GM12875 (cell line): ENCODE data around the gene RAB31.
"Not testable (repeated sequence)": the region's sequence is repeated elsewhere in the genome, so short reads cannot be mapped to it uniquely, and the experiment has no call there.

Source experiments
- H3K4me3 ChIP-seq: one replicate; pipeline ENCODE4 v1.5.1; 2011; ENCODE audit warnings: low read depth, low read length, control low read depth
- TF ChIP-seq, protein P1 (sequence below): IDR thresholded peaks from 2 replicates; pipeline ENCODE4 v1.5.1; 2011; ENCODE audit warnings: low read depth, mild to moderate bottlenecking, control low read depth, inconsistent platforms, low read length, moderate library complexity, borderline replicate concordance; ENCODE audit not compliant: insufficient read depth

RAB31 gene

DNA sequence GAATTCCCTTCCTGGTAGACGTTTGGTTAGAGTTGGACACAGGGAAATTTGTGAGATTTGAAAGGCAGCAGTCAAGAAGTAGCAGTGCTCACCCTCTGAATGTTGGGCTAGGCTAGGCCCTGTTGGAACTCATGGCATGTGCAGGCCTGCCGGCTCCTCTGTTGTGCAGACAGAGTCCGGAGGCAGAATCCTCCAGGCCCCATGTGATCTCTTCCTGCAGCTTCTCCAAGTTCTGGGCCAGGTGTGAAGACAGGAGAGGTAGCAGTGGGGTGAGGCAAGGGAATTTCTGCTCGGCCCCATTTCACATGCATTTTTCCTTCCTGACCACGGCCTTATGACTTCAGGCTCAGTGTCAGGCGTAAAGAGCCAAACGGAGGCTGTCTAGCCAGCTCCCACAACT lies 36.9 kb upstream of the RAB31 start:
- TF ChIP-seq, protein P1, sequence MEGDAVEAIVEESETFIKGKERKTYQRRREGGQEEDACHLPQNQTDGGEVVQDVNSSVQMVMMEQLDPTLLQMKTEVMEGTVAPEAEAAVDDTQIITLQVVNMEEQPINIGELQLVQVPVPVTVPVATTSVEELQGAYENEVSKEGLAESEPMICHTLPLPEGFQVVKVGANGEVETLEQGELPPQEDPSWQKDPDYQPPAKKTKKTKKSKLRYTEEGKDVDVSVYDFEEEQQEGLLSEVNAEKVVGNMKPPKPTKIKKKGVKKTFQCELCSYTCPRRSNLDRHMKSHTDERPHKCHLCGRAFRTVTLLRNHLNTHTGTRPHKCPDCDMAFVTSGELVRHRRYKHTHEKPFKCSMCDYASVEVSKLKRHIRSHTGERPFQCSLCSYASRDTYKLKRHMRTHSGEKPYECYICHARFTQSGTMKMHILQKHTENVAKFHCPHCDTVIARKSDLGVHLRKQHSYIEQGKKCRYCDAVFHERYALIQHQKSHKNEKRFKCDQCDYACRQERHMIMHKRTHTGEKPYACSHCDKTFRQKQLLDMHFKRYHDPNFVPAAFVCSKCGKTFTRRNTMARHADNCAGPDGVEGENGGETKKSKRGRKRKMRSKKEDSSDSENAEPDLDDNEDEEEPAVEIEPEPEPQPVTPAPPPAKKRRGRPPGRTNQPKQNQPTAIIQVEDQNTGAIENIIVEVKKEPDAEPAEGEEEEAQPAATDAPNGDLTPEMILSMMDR, result no peak
- H3K4me3 ChIP-seq, result no peak overlapping the region

DNA sequence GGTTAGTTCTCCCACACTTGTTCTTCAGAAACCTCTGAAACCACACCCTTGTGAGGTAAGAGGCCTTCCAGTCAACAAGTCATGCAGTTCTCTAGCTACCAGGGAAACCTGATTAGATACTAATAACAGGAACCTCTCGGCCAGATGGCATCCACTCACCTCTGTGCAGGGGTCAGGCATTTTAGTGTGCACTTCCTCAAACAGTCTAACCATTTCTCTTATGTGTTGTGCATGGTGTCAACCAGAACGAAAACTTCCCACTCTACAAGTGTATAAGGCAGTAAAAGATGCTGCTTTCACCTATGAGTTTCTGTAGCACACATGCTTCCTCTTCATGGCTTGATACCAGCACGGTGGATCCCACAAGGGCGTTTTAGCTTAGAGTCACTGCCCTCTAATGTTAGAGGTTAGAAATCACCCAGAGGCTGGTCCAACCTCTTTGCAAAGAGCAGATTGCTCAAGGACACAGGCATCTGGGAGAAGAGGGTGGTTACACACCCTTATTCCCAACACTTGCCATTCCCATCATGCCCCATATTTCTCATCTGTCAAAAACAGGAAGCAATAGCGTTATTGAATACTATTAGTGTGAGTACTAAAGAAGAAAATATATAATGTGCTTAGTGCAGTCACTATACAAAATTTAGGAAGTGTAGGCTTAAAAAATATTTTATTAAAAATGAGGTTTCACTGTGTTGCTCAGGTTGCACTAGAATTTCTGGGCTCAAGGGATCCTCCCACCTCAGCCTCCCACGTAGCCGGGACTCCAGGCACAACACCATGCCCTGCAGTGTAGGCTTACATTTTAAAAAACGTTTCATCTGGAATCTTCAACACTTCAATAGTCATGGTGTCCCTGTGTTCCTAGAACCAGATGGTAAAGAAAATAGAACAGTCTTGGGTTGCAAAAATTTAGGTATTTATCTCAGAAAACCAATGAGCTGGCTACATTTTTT lies 34.5 kb upstream of the RAB31 start:
- TF ChIP-seq, protein P1, result peak; percentile 40; the same call in 1 of the 2 replicates
- no peak overlapping the region for H3K4me3 ChIP-seq

DNA sequence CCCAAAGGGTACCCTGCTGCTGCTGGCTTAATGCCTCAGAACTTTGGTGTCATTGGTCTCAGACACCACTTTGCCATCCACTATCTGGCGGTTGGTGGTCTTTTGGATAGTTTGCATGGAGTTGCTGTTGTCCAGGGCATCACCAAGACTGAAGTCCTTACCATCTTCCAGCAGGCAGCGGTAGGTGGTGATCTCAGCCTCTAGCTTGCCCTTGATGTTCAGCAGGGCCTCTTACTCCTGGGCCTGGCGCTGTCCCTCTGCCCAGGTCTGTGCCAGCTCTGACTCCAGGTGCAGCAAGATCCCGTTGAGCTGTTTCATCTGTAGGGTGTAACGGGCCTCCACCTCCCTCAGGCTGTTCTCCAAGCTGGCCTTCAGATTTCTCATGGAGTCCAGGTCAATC lies 29.9 kb upstream of the RAB31 start:
- not testable (repeated sequence) for H3K4me3 ChIP-seq

DNA sequence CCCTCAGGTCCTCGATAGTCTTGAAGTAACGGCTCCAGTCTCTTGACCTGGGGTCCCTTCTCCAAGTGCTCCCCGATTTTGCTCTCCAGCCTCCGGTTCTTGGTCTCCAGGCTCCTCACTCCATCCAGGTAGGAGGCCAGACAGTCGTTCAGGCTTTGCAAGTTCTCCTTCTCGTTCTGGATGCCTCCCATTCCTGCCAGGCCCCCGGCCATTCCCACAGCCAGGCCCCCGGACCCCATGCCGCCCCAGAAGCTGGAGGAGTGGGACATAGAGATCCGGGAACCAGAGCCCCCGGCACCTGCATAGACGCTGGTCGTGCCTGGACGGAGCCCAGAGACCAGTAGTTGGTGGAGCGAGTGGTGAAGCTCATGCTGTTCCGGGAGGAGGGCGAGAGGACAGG lies 29.0 kb upstream of the RAB31 start:
- no peak overlapping the region for H3K4me3 ChIP-seq

DNA sequence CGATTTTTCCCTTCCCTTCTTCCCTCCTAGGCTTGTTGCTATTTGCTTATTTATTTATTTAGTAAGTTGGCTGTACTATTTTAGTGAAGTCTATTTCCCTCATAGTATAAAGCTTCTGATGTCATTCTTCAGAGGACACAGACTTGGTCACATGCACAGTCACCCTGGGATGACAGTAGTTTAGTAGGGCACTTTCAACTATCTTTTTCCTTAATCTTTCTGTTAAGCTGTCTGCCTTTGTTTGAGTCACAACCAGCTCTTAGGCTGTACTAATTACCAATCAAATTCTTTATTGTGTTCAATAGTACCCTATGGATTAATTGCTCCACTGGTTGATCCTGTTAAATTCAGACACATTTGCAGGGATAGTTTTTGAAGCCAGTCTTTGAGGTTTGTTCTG lies 26.9 kb upstream of the RAB31 start:
- H3K4me3 ChIP-seq, result no peak overlapping the region
- TF ChIP-seq, protein P1, result no peak

More for the DNA sequence above, 29.0 kb upstream of the RAB31 start:
- TF ChIP-seq, protein P1, result no peak

DNA sequence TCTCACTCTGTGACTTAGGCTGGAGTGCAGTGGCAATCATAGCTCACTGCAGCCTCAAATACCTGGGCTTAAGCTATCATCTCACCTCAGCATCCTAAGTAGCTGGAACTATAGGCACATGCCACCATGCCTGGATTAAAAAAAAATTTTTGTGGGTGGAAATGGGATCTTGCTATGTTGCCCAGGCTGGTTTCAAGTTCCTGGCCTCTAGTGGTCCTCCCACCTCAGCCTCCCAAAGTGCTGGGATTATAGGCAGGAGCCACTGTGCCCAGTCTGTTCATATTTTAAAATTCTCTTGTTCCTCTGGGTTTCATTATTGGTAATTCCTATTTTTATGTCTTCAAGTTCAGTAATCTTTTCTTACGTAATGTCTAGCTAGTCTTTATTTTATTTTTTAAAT lies 25.5 kb upstream of the RAB31 start:
- TF ChIP-seq, protein P1, result no peak
- no peak overlapping the region for H3K4me3 ChIP-seq

DNA sequence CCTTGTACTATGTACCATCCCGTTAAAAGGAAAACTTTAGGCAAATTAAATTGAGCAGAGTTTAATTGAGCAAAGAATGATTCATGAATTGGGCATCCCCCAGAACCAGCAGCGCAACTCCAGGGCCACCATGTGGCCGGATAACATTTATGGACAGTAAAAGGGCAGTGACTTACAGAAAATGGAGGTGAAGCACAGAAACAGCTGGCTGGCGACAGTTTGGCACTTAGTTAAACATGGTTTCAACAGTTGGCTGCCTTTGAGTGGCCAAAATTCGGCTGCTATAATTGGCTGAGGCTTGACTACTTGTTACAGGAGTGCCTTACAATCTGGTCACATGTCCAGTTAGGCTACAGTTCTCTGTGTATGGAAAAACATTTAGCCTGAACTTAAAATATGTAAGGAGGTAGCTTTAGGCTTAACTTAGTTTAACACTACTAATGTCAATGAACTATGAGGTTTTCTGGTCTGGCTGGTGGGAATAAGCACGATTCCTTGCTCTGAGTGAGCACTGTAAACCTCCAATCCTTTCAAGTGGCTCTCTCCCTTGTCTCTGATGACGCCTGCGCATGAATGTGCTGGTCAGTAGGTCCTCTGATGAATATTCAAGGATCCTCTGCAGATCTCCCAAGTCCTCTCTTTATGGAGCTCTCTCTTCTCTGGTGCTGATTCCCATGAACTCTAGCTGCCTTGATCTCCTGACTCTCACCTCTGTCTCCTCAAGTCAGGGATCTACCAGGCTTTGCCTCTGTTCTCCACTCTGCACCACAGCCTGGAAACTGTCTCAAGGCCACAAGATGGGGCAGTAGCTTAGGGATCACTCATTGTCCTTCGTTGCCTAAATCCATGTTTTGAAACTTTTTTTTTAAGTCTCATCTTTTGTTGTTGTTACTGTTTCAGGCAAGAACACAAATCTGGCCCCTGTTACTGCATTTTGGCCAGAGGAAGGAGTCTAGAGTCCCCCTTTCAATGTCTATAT lies 24.4 kb upstream of the RAB31 start:
- TF ChIP-seq, protein P1, result peak; percentile 4; the same call in 1 of the 2 replicates
- H3K4me3 ChIP-seq, result no peak overlapping the region
